Measurements from ENCODE around the gene ITGBL1. TPM values are rescaled to one million over a fixed set of nuclear protein-coding genes. Genes with fewer than 3 reads are reported as not detected.

The ITGBL1 gene
- total and polyA plus RNA-seq, 2 of the 13 experiments (the other 11 are each of a cell fraction or from before 2014, with no cell fraction given) = 0.02 TPM; not detected in 1

DNA sequence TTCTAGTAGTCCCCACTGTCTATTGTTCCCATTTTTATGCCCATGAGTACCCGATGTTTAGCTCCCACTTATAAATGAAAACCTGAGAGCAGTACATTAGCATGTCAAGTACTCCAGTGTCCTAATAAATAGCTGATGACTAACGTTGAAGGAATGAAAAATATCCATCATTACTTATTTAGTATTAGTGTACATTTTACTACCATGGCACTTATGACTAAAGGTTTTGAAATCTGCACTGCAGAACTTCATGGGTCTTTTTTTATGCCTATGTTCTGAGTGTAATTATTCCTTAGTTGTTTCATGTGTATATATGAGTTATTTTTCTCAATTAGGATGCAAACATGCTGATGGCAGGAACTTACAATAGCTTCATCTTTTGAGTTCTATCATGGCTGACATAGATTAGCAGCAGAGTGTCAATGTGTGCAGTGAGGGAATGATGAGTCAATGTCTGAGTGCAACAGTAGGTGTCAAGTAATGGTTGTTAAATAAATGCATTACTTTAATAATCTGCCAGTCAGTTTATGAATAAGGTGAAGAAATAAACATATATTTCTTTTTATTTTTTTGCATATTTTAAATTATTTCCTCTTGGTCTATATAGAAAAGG, 188.4 kb downstream of the ITGBL1 start (continued):
- TF ChIP-seq, protein P1, sequence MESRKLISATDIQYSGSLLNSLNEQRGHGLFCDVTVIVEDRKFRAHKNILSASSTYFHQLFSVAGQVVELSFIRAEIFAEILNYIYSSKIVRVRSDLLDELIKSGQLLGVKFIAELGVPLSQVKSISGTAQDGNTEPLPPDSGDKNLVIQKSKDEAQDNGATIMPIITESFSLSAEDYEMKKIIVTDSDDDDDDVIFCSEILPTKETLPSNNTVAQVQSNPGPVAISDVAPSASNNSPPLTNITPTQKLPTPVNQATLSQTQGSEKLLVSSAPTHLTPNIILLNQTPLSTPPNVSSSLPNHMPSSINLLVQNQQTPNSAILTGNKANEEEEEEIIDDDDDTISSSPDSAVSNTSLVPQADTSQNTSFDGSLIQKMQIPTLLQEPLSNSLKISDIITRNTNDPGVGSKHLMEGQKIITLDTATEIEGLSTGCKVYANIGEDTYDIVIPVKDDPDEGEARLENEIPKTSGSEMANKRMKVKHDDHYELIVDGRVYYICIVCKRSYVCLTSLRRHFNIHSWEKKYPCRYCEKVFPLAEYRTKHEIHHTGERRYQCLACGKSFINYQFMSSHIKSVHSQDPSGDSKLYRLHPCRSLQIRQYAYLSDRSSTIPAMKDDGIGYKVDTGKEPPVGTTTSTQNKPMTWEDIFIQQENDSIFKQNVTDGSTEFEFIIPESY (CRISPR knock-in tag; IDR thresholded peaks at IDR 0.05) = no peak
- TF ChIP-seq, protein P2, sequence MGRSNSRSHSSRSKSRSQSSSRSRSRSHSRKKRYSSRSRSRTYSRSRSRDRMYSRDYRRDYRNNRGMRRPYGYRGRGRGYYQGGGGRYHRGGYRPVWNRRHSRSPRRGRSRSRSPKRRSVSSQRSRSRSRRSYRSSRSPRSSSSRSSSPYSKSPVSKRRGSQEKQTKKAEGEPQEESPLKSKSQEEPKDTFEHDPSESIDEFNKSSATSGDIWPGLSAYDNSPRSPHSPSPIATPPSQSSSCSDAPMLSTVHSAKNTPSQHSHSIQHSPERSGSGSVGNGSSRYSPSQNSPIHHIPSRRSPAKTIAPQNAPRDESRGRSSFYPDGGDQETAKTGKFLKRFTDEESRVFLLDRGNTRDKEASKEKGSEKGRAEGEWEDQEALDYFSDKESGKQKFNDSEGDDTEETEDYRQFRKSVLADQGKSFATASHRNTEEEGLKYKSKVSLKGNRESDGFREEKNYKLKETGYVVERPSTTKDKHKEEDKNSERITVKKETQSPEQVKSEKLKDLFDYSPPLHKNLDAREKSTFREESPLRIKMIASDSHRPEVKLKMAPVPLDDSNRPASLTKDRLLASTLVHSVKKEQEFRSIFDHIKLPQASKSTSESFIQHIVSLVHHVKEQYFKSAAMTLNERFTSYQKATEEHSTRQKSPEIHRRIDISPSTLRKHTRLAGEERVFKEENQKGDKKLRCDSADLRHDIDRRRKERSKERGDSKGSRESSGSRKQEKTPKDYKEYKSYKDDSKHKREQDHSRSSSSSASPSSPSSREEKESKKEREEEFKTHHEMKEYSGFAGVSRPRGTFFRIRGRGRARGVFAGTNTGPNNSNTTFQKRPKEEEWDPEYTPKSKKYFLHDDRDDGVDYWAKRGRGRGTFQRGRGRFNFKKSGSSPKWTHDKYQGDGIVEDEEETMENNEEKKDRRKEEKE (IDR thresholded peaks at IDR 0.05) = no peak
- TF ChIP-seq YY1 (IDR thresholded peaks at IDR 0.05; ENCODE audit: insufficient read depth, insufficient replicate concordance, low read depth, low read length) (no peak), ZNF44 (CRISPR knock-in tag; IDR thresholded peaks at IDR 0.05) (no peak), MIER3 (CRISPR knock-in tag; IDR thresholded peaks at IDR 0.05; ENCODE audit: borderline replicate concordance) (no peak)
- TF ChIP-seq, protein P3, sequence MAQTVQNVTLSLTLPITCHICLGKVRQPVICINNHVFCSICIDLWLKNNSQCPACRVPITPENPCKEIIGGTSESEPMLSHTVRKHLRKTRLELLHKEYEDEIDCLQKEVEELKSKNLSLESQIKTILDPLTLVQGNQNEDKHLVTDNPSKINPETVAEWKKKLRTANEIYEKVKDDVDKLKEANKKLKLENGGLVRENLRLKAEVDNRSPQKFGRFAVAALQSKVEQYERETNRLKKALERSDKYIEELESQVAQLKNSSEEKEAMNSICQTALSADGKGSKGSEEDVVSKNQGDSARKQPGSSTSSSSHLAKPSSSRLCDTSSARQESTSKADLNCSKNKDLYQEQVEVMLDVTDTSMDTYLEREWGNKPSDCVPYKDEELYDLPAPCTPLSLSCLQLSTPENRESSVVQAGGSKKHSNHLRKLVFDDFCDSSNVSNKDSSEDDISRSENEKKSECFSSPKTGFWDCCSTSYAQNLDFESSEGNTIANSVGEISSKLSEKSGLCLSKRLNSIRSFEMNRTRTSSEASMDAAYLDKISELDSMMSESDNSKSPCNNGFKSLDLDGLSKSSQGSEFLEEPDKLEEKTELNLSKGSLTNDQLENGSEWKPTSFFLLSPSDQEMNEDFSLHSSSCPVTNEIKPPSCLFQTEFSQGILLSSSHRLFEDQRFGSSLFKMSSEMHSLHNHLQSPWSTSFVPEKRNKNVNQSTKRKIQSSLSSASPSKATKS (CRISPR knock-in tag; IDR thresholded peaks at IDR 0.05) = no peak

All from HepG2 (cell line).